IMR-90 (cell line): ENCODE data around the gene KLRF1. TPM values are rescaled to one million over a fixed set of nuclear protein-coding genes. Genes with fewer than 3 reads are reported as not detected.

ENCODE experiments used
- ATAC-seq: fragments of 200-7000 bp; cut with Tn5 transposase; 2 replicates; pipeline ENCODE4 v1.9.1; 2020; ENCODE audit warnings: low read depth, mild to moderate bottlenecking, moderate library complexity
- BruUV-seq: library from RNA; stranded (reverse); fragments of 400-500 nt; replicated peaks from 2 replicates; lab custom pipeline; 2021; lab: Mats Ljungman, UMichigan
- CTCF ChIA-PET: fragments of 300-600 bp; formaldehyde crosslinking; extraction: SDS; loops from one replicate; lab custom pipeline; 2021; ENCODE audit warnings: antibody characterized with exemption; lab: Yijun Ruan, JAX
- POLR2A ChIA-PET: fragments of 300-600 bp; sonication (Branson Sonifier 250); formaldehyde crosslinking; loops from one replicate; lab custom pipeline; 2022; ENCODE audit warnings: antibody characterized with exemption; ENCODE audit not compliant: unreplicated experiment; lab: Charles Lee
- DNase-seq: peaks from one replicate; pipeline ENCODE4 v3.0.0; 2013
- H2AFZ ChIP-seq: replicated peaks from 2 replicates; pipeline ENCODE3; 2013; ENCODE audit warnings: low read length, mild to moderate bottlenecking; ENCODE audit not compliant: poor library complexity
- H2AK5ac ChIP-seq: 2 replicates; pipeline ENCODE4 v1.6.1; 2013; ENCODE audit warnings: low read depth, low read length, inconsistent platforms
- H2AK9ac ChIP-seq: replicated peaks from 2 replicates; pipeline ENCODE3; 2013; ENCODE audit warnings: mild to moderate bottlenecking, low read depth, low read length, moderate library complexity; ENCODE audit not compliant: poor library complexity
- H2BK120ac ChIP-seq: 2 replicates; pipeline ENCODE4 v1.6.1; 2013; ENCODE audit warnings: low read depth, low read length, inconsistent platforms
- H2BK15ac ChIP-seq: 3 replicates; pipeline ENCODE4 v1.6.1; 2013; ENCODE audit warnings: low read depth, low read length, inconsistent platforms
- H2BK20ac ChIP-seq: 2 replicates; pipeline ENCODE4 v1.6.1; 2013; ENCODE audit warnings: low read depth, mild to moderate bottlenecking, inconsistent platforms, low read length, moderate library complexity
- H2BK5ac ChIP-seq: 2 replicates; pipeline ENCODE4 v1.6.1; 2013; ENCODE audit warnings: mild to moderate bottlenecking, low read depth, low read length, inconsistent platforms; ENCODE audit not compliant: poor library complexity, severe bottlenecking
- H3K14ac ChIP-seq: replicated peaks from 2 replicates; pipeline ENCODE4 v1.6.1; 2013; ENCODE audit warnings: low read depth, low read length, inconsistent platforms
- H3K18ac ChIP-seq: 2 replicates; pipeline ENCODE4 v1.6.1; 2013; ENCODE audit warnings: low read depth, low read length, control low read depth
- H3K23ac ChIP-seq: 2 replicates; pipeline ENCODE4 v1.6.1; 2013; ENCODE audit warnings: low read depth, low read length, inconsistent platforms
- H3K27ac ChIP-seq: 2 replicates; pipeline ENCODE4 v1.5.1; 2013; ENCODE audit warnings: mild to moderate bottlenecking, control low read depth, low read length; ENCODE audit not compliant: insufficient read depth
- H3K27me3 ChIP-seq: 2 replicates; pipeline ENCODE4 v1.6.1; 2013; ENCODE audit warnings: low read length; ENCODE audit not compliant: control insufficient read depth, insufficient read depth
- H3K36me3 ChIP-seq: 2 replicates; pipeline ENCODE4 v1.6.1; 2013; ENCODE audit warnings: low read length, mixed read lengths; ENCODE audit not compliant: control insufficient read depth, insufficient read depth
- H3K4ac ChIP-seq: 2 replicates; pipeline ENCODE4 v1.6.1; 2013; ENCODE audit warnings: low read depth, low read length, inconsistent platforms
- H3K4me1 ChIP-seq: 2 replicates; pipeline ENCODE4 v1.6.1; 2013; ENCODE audit warnings: low read length, mixed read lengths; ENCODE audit not compliant: control insufficient read depth, insufficient read depth
- H3K4me2 ChIP-seq: 2 replicates; pipeline ENCODE4 v1.6.1; 2013; ENCODE audit warnings: low read depth, mild to moderate bottlenecking, control low read depth, low read length, moderate library complexity
- H3K4me3 ChIP-seq: 2 replicates; pipeline ENCODE4 v1.5.1; 2013; ENCODE audit warnings: low read depth, mild to moderate bottlenecking, control low read depth, low read length, moderate library complexity; ENCODE audit not compliant: insufficient read depth
- H3K56ac ChIP-seq: 2 replicates; pipeline ENCODE4 v1.6.1; 2013; ENCODE audit warnings: low read length, inconsistent platforms; ENCODE audit not compliant: insufficient read depth; ENCODE audit errors: extremely low read depth
- H3K79me1 ChIP-seq, 2 experiments: 2 replicates each; pipeline ENCODE4 v1.6.1; 2013; ENCODE audit warnings: low read length in 2 of 2, inconsistent platforms in 1 of 2, low read depth in 1 of 2
- H3K9ac ChIP-seq: 2 replicates; pipeline ENCODE4 v1.6.1; 2013; ENCODE audit warnings: low read depth, low read length, control low read depth
- H3K9me1 ChIP-seq: 2 replicates; pipeline ENCODE4 v1.6.1; 2013; ENCODE audit warnings: low read length, inconsistent platforms; ENCODE audit not compliant: insufficient read depth
- H3K9me3 ChIP-seq: 2 replicates; pipeline ENCODE4 v1.6.1; 2013; ENCODE audit warnings: low read length; ENCODE audit not compliant: control insufficient read depth, insufficient read depth
- H4K20me1 ChIP-seq: 2 replicates; pipeline ENCODE4 v1.6.1; 2013; ENCODE audit warnings: low read length, inconsistent platforms; ENCODE audit not compliant: insufficient read depth
- H4K5ac ChIP-seq: 2 replicates; pipeline ENCODE4 v1.6.1; 2013; ENCODE audit warnings: mild to moderate bottlenecking, low read depth, low read length, control low read depth
- H4K8ac ChIP-seq, 2 experiments: 2 replicates each; pipeline ENCODE4 v1.6.1; 2013; ENCODE audit warnings: low read depth in 2 of 2, low read length in 2 of 2, control low read depth in 1 of 2, inconsistent platforms in 1 of 2
- H4K91ac ChIP-seq: 2 replicates; pipeline ENCODE4 v1.6.1; 2013; ENCODE audit warnings: low read depth, low read length, inconsistent platforms; ENCODE audit not compliant: insufficient read depth
- CHD1 ChIP-seq: IDR thresholded peaks from 2 replicates; pipeline ENCODE4 v1.6.1; 2012; ENCODE audit warnings: low read depth, low read length, improper control_type of control experiment
- FOS ChIP-seq: fragments of 150-350 bp; IDR thresholded peaks from 2 replicates; pipeline ENCODE4 v1.6.1; 2016; ENCODE audit warnings: low read depth, low read length
- MAZ ChIP-seq: IDR thresholded peaks from 2 replicates; pipeline ENCODE4 v1.6.1; 2012; ENCODE audit warnings: low read depth, mild to moderate bottlenecking, low read length, improper control_type of control experiment, moderate library complexity, borderline replicate concordance
- MXI1 ChIP-seq: IDR thresholded peaks from 2 replicates; pipeline ENCODE4 v1.6.1; 2012; ENCODE audit warnings: low read depth, mild to moderate bottlenecking, low read length, moderate library complexity, borderline replicate concordance
- NFE2L2 ChIP-seq: fragments of 150-350 bp; IDR thresholded peaks from 2 replicates; pipeline ENCODE4 v1.6.1; 2016; ENCODE audit warnings: low read depth, mild to moderate bottlenecking, low read length
- POLR2A ChIP-seq: IDR thresholded peaks from 2 replicates; pipeline ENCODE4 v1.6.1; 2012; ENCODE audit warnings: mild to moderate bottlenecking, low read depth, low read length
- RCOR1 ChIP-seq: IDR thresholded peaks from 2 replicates; pipeline ENCODE4 v1.6.1; 2012; ENCODE audit warnings: mild to moderate bottlenecking, low read length, improper control_type of control experiment; ENCODE audit not compliant: insufficient replicate concordance
- WGBS, 2 experiments: methylation state at CpG; one replicate each; pipeline versions ENCODE4 v1.1.5 to v1.1.7; 2013; ENCODE audit warnings: missing lambda C conversion rate in 2 of 2; ENCODE audit not compliant: insufficient read length in 1 of 2; ENCODE audit errors: extremely low coverage in 2 of 2; 5-methylcytosine and 5-hydroxymethylcytosine counted together
- dilution Hi-C: fragments of 300-500 bp; cut with HindIII; formaldehyde crosslinking; loops from one replicate; pipeline ENCODE4 v1.14.3; 2018; ENCODE audit warnings: low sequenced_read_pairs; ENCODE audit not compliant: unreplicated experiment
- in situ Hi-C: fragments of 300-500 bp; cut with MboI; formaldehyde crosslinking; loops from 3 replicates; pipeline ENCODE4 v1.14.3; 2019; ENCODE audit warnings: low sequenced_read_pairs, inconsistent platforms, mixed read lengths
- intact Hi-C: fragments of 100-400 bp; cut with micrococcal nuclease; formaldehyde crosslinking; loops from 2 replicates; pipeline ENCODE4 v1.10.0; 2022
- polyA plus RNA-seq, 3 experiments: library from polyadenylated mRNA; depleted of rRNA; stranded (reverse); fragments of >200 nt; gene quantifications; 2 replicates each; pipeline ENCODE4 v1.2.3, GENCODE V29; 2012; ENCODE audit warnings: low replicate concordance in 1 of 3
- total RNA-seq: library from RNA; depleted of rRNA; stranded (reverse); fragments of >200 nt; gene quantifications from 2 replicates; pipeline ENCODE4 v1.2.3, GENCODE V29; 2012
- TF ChIP-seq, protein P1 (sequence below): fragments of 150-350 bp; IDR thresholded peaks from 2 replicates; pipeline ENCODE4 v1.6.1; 2017; ENCODE audit warnings: mild to moderate bottlenecking, antibody characterized with exemption, low read length, low read depth

The KLRF1 gene
- total and polyA plus RNA-seq, 2 of the 4 experiments (the other 2 are of a cell fraction) = not detected

DNA sequence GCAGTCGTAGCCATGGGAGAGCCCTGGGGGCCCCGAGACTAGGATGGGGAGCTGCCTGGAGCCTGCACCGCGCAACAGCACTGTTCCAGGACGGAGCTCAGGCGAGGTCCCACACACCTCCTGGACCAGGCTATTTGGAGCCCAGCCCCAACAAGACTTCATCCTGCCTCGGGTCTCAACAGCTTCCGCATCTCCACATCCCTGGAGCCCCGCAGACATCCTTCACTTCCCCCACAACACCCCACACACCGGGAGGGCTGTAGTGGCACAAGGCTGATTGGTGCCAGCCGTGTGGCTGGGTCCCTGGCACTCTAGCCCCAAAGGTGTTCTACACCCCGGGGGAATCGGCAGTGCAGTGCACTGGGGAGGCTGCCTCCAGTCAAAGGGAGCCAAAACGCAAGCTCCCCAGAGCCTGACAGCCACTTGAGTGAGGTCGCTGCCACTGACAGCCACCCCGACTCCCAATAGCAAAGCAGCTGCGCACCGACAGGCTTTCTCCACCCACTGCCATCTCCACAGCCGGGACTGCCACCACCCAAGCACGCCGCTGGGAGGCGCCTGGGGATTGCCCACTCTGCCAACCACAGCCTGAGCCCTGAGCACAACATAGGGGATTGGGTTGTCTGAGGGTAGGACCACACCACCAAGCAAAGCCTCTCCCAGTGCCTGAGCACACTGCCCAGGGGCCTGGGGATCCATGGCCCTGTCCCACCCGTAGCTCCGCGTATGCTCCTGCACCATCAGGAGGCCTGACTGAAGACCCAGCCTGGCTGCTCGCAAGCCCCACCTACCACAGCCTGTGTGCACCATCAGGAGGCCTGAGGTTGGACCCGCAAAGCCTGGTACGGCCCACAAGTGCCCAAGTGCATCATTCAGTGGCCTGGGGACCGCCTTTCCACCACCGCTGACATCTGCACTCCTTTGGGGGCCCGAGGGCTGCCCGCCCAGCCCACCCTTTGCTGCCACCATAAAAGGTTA is 13.2 kb upstream of the KLRF1 start (continued):
- TF ChIP-seq RCOR1 (no peak), MXI1 (no peak), CHD1 (no peak)

DNA sequence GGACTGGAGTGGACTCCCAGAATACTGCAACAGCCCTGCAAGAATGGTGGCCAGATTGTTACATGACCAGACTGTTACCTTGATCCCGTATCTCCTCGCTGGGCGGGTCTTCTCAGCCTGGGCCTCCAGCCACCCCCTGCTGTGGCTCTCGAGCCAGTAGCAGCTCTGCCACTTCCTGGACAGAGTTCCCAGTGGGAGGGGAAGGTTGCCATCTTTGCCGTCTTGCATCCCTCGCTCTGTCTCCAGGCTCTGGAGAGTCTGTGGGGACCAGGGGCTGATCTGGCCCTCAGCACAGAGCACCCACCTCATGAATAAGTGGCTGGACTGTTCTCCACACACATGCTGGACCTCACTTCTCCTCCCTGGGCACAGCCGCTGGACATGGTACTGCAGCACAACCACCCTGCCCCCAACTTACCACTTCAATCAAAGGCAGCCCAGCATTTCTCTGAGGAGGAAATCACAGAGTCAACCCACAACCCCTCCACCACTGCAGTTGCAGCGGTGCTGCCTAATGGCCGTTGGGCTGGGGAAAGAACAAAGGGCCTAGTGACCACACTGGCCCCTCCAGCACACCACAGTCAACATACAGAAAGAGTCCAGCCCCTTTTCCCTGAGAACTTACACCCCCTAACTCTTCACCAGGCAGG is 6.9 kb upstream of the KLRF1 start:
- Histone ChIP-seq H3K4me2 (no peak overlapping the region), H2AK5ac (no peak overlapping the region), H2BK120ac (no peak overlapping the region), H3K4me3 (no peak overlapping the region), H2BK15ac (no peak overlapping the region), H3K56ac (no peak overlapping the region), H2AK9ac (no peak overlapping the region), H2AFZ (peak overlapping the region; percentile 14), H4K8ac (no peak overlapping the region), H3K4ac (no peak overlapping the region), H4K91ac (no peak overlapping the region), H4K5ac (no peak overlapping the region), H3K4me1 (no peaks in the 10 kb centered on the region), H3K23ac (no peak overlapping the region), H3K14ac (no peak overlapping the region), H3K9me1 (no peaks in the 10 kb centered on the region), H2BK20ac (no peak overlapping the region), H3K9me3 (no peaks in the 10 kb centered on the region; the same call in 1 of the 2 replicates), H3K36me3 (no peaks in the 10 kb centered on the region), H2BK5ac (no peak overlapping the region), H3K79me1 (no peaks in the 10 kb centered on the region), H3K27ac (no peak overlapping the region), H4K20me1 (no peaks in the 10 kb centered on the region), H3K9ac (no peak overlapping the region), H3K27me3 (peaks cover 20% of the 10 kb centered on the region), H3K18ac (no peak overlapping the region)
- DNase-seq = no peak
- no peak for ATAC-seq
- no TSS peak for BruUV-seq
- CTCF ChIA-PET = no interaction called here
- 70% methylated on average over 2 of the region's 9 CpGs; no CpG with 5 or more reads in 1 of the 2 experiments for WGBS, 2 experiments
- intact Hi-C loops (no loop called here), in situ Hi-C loops (no loop called here), dilution Hi-C loops (no loop called here)
- POLR2A ChIA-PET = no interaction called here
- TF ChIP-seq, protein P1, sequence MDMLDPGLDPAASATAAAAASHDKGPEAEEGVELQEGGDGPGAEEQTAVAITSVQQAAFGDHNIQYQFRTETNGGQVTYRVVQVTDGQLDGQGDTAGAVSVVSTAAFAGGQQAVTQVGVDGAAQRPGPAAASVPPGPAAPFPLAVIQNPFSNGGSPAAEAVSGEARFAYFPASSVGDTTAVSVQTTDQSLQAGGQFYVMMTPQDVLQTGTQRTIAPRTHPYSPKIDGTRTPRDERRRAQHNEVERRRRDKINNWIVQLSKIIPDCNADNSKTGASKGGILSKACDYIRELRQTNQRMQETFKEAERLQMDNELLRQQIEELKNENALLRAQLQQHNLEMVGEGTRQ = no peak
- no peak for TF ChIP-seq NFE2L2
- TF ChIP-seq POLR2A = no peak
- no peak for TF ChIP-seq MAZ
- no peak for TF ChIP-seq FOS
